Measurements from ENCODE around the gene MRPL10. TPM values are rescaled to one million over a fixed set of nuclear protein-coding genes. Genes with fewer than 3 reads are reported as not detected.

MRPL10 gene
- total RNA-seq, 1 donor from 2014 or later = 52.2 TPM

- peaks cover 33% of the 10 kb centered on the region for H3K36me3 Mint-ChIP-seq (ENCODE audit: low read depth)
- peak within 1 kb of the TSS; percentile 94 for H3K4me3 Mint-ChIP-seq (ENCODE audit: low read depth)
- H3K27me3 Mint-ChIP-seq (ENCODE audit: low read depth) = no peaks in the 10 kb centered on the region
- intact Hi-C loops (cut with micrococcal nuclease) = loop anchor here (1.0 kb wide), 1 partner anchor 10 kb away; the partner anchor contains the start of genes LRRC46 and MRPL10
- H3K4me1 Mint-ChIP-seq (ENCODE audit: low read depth) = peaks cover 18% of the 10 kb centered on the region
- H3K9me3 Mint-ChIP-seq = no peaks in the 10 kb centered on the region
- peak within 1 kb of the TSS; percentile 82 for H3K27ac Mint-ChIP-seq
- peak; percentile 71 for DNase-seq (ENCODE audit: low spot score)
Observed at GRCh38 chr17:47821424-47822391, 9.6 kb downstream of the MRPL10 start, which contains the start of gene OSBPL7. OSBPL7 (minus strand) TSS chr17:47821794; CDS start chr17:47820278, 1,516 bp downstream.

- Mint-ChIP-seq H3K4me1 (ENCODE audit: low read depth) (peaks cover 18% of the 10 kb centered on the region), H3K27me3 (ENCODE audit: low read depth) (no peaks in the 10 kb centered on the region), H3K9me3 (no peaks in the 10 kb centered on the region), H3K4me3 (ENCODE audit: low read depth) (peak overlapping the region; percentile 94), H3K27ac (peak overlapping the region; percentile 36), H3K36me3 (ENCODE audit: low read depth) (peaks cover 27% of the 10 kb centered on the region)
- intact Hi-C loops (cut with micrococcal nuclease) = loop anchor here (1.0 kb wide), 1 partner anchor 10 kb away; the partner anchor contains the start of genes LRRC46 and MRPL10
- DNase-seq (ENCODE audit: low spot score) = no peak
Observed at GRCh38 chr17:47821031-47821423, 10.3 kb downstream of the MRPL10 start.

- peak overlapping the region; percentile 94 for H3K4me3 Mint-ChIP-seq (ENCODE audit: low read depth)
- H3K36me3 Mint-ChIP-seq (ENCODE audit: low read depth) = peaks cover 27% of the 10 kb centered on the region
- DNase-seq (ENCODE audit: low spot score) = no peak
- H3K27me3 Mint-ChIP-seq (ENCODE audit: low read depth) = no peaks in the 10 kb centered on the region
- H3K4me1 Mint-ChIP-seq (ENCODE audit: low read depth) = peaks cover 18% of the 10 kb centered on the region
- intact Hi-C loops (cut with micrococcal nuclease) = no loop called here
- peak overlapping the region; percentile 28 for H3K27ac Mint-ChIP-seq
- H3K9me3 Mint-ChIP-seq = no peaks in the 10 kb centered on the region
Observed at GRCh38 chr17:47820033-47820789, 11.1 kb downstream of the MRPL10 start.

GRCh38 chr17:47819475-47819874, 11.9 kb downstream of the MRPL10 start:
- peaks cover 18% of the 10 kb centered on the region for H3K4me1 Mint-ChIP-seq (ENCODE audit: low read depth)
- intact Hi-C loops (cut with micrococcal nuclease) = no loop called here
- H3K4me3 Mint-ChIP-seq (ENCODE audit: low read depth) = no peak overlapping the region
- DNase-seq (ENCODE audit: low spot score) = no peak
- H3K27me3 Mint-ChIP-seq (ENCODE audit: low read depth) = no peaks in the 10 kb centered on the region
- no peak overlapping the region for H3K27ac Mint-ChIP-seq
- peaks cover 26% of the 10 kb centered on the region for H3K36me3 Mint-ChIP-seq (ENCODE audit: low read depth)
- no peaks in the 10 kb centered on the region for H3K9me3 Mint-ChIP-seq

DNA sequence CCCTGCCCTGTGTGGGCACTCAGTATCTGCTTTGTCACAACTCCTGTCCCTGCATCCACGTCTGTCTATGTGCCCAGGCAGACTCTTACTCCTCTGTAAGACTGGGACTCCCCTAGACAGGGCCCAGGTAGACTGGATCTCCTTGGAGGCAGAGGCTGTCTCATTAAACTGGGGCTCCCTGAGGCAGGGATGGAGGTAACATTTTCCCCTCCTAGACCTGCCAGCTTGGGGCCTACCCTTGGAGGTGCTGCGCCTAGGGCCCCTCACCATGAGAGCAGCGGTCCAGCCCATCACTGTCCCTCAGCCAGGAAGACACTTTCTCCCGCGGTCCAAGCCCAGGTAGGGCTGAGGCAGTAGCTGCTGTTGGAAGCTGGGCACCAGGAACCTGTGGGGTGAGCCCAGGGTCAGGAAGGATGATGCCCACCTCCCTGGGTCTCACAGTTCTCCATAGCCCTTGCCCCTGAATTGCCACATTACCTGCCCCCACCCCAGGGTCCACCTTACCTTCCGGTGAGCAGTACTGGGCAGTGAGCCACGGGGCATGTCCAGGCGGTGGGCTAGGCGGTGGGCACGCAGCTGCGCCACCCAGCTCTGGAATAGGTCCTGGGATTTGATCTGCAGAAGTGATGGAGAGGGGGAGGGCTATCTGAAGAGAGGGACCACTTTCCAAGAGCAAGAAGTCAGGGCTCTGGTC, 13.2 kb downstream of the MRPL10 start:
- intact Hi-C loops (cut with micrococcal nuclease) = no loop called here
- Mint-ChIP-seq H3K36me3 (ENCODE audit: low read depth) (peaks cover 17% of the 10 kb centered on the region), H3K27me3 (ENCODE audit: low read depth) (no peaks in the 10 kb centered on the region)

DNA sequence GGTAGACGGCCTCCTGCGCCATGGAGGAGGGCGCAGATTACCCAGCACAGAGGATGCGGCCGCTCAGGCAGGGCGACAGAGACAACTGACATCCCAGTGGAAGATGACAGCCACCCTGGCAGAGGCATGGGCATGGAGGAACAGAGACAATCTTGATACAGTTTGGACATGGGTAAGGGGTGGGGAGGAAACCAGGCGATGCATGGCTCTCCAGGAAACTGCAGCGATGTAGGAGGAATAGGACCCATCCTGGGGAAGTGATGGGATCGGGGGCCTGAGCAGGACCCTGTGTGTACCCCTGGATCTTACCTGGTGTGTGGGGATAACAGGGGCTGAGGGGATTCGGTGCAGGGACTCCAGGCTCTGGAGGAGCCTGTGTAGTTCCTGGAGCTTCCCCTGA, 14.4 kb downstream of the MRPL10 start:
- Mint-ChIP-seq H3K9me3 (no peaks in the 10 kb centered on the region), H3K27me3 (ENCODE audit: low read depth) (no peaks in the 10 kb centered on the region), H3K36me3 (ENCODE audit: low read depth) (peaks cover 18% of the 10 kb centered on the region), H3K27ac (no peak overlapping the region), H3K4me3 (ENCODE audit: low read depth) (no peak overlapping the region), H3K4me1 (ENCODE audit: low read depth) (peaks cover 14% of the 10 kb centered on the region)
- intact Hi-C loops (cut with micrococcal nuclease) = no loop called here
- no peak for DNase-seq (ENCODE audit: low spot score)

More for the DNA sequence above, 13.2 kb downstream of the MRPL10 start:
- Mint-ChIP-seq H3K27ac (no peak overlapping the region), H3K4me3 (ENCODE audit: low read depth) (no peak overlapping the region), H3K9me3 (no peaks in the 10 kb centered on the region), H3K4me1 (ENCODE audit: low read depth) (peaks cover 18% of the 10 kb centered on the region)
- no peak for DNase-seq (ENCODE audit: low spot score)

GRCh38 chr17:47816111-47816735, 15.1 kb downstream of the MRPL10 start:
- H3K4me3 Mint-ChIP-seq (ENCODE audit: low read depth) = no peak overlapping the region
- peaks cover 25% of the 10 kb centered on the region for H3K36me3 Mint-ChIP-seq (ENCODE audit: low read depth)
- DNase-seq (ENCODE audit: low spot score) = no peak
- H3K27me3 Mint-ChIP-seq (ENCODE audit: low read depth) = no peaks in the 10 kb centered on the region
- H3K27ac Mint-ChIP-seq = no peak overlapping the region
- no peaks in the 10 kb centered on the region for H3K9me3 Mint-ChIP-seq
- H3K4me1 Mint-ChIP-seq (ENCODE audit: low read depth) = peaks cover 8% of the 10 kb centered on the region
- intact Hi-C loops (cut with micrococcal nuclease) = no loop called here

GRCh38 chr17:47815106-47815918, 16.0 kb downstream of the MRPL10 start:
- intact Hi-C loops (cut with micrococcal nuclease) = no loop called here
- peaks cover 28% of the 10 kb centered on the region for H3K36me3 Mint-ChIP-seq (ENCODE audit: low read depth)
- no peak for DNase-seq (ENCODE audit: low spot score)
- H3K27ac Mint-ChIP-seq = no peak overlapping the region
- H3K9me3 Mint-ChIP-seq = no peaks in the 10 kb centered on the region
- H3K4me1 Mint-ChIP-seq (ENCODE audit: low read depth) = peaks cover 2% of the 10 kb centered on the region
- H3K27me3 Mint-ChIP-seq (ENCODE audit: low read depth) = no peaks in the 10 kb centered on the region
- no peak overlapping the region for H3K4me3 Mint-ChIP-seq (ENCODE audit: low read depth)

DNA sequence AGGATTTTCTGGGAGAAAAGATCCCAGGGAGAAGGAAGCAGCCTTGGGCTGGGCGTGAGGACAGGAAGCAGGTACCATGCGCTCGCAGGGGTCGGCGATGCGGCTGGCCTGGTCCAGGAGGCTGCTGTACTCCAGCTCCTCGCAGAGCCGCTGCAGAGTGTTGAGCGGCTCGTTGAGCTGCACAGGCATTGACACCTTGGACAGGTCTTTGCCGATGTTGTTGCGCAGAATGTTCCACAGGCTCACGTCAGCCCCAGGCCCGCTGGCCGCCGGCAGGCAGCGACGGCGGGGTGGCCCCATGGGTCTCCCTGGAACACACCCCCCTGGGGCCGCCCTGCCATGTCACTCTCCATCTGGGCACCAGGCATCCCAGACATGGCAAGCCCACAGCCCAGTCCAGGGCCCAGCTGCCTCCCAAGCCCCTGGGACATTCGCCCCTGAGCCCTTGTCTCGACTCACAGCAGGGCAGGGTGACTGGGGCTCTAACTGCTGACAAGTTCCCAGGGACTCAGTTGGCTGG, 17.8 kb downstream of the MRPL10 start:
- no peaks in the 10 kb centered on the region for H3K9me3 Mint-ChIP-seq
- H3K36me3 Mint-ChIP-seq (ENCODE audit: low read depth) = peaks cover 33% of the 10 kb centered on the region
- DNase-seq (ENCODE audit: low spot score) = no peak

GRCh38 chr17:47813077-47813476, 18.3 kb downstream of the MRPL10 start:
- no peaks in the 10 kb centered on the region for H3K27me3 Mint-ChIP-seq (ENCODE audit: low read depth)
- no peak overlapping the region for H3K27ac Mint-ChIP-seq
- no peaks in the 10 kb centered on the region for H3K9me3 Mint-ChIP-seq
- peaks cover 4% of the 10 kb centered on the region for H3K4me1 Mint-ChIP-seq (ENCODE audit: low read depth)
- no peak for DNase-seq (ENCODE audit: low spot score)
- intact Hi-C loops (cut with micrococcal nuclease) = no loop called here
- H3K36me3 Mint-ChIP-seq (ENCODE audit: low read depth) = peaks cover 37% of the 10 kb centered on the region
- no peak overlapping the region for H3K4me3 Mint-ChIP-seq (ENCODE audit: low read depth)

More for the DNA sequence above, 17.8 kb downstream of the MRPL10 start:
- intact Hi-C loops (cut with micrococcal nuclease) = no loop called here
- H3K27me3 Mint-ChIP-seq (ENCODE audit: low read depth) = no peaks in the 10 kb centered on the region
- H3K27ac Mint-ChIP-seq = no peak overlapping the region
- H3K4me1 Mint-ChIP-seq (ENCODE audit: low read depth) = peaks cover 4% of the 10 kb centered on the region
- H3K4me3 Mint-ChIP-seq (ENCODE audit: low read depth) = no peak overlapping the region

- no peak for DNase-seq (ENCODE audit: low spot score)
- H3K9me3 Mint-ChIP-seq = no peaks in the 10 kb centered on the region
Observed at GRCh38 chr17:47812146-47812920, 19.0 kb downstream of the MRPL10 start.

More at GRCh38 chr17:47812146-47812920, 19.0 kb downstream of the MRPL10 start:
- intact Hi-C loops (cut with micrococcal nuclease) = no loop called here
- Mint-ChIP-seq H3K27me3 (ENCODE audit: low read depth) (no peaks in the 10 kb centered on the region), H3K36me3 (ENCODE audit: low read depth) (peaks cover 36% of the 10 kb centered on the region), H3K4me1 (ENCODE audit: low read depth) (peaks cover 4% of the 10 kb centered on the region), H3K27ac (no peak overlapping the region), H3K4me3 (ENCODE audit: low read depth) (no peak overlapping the region)
